ENCODE data around the gene TGM5. TPM values are rescaled to one million over a fixed set of nuclear protein-coding genes. Genes with fewer than 3 reads are reported as not detected.
"Not testable (repeated sequence)": the region's sequence is repeated elsewhere in the genome, so short reads cannot be mapped to it uniquely, and the experiment has no call there.

The TGM5 gene
- total and polyA plus RNA-seq, 2 experiments from 2014 or later: not detected

- no peak for TF ChIP-seq EZH2 (IDR thresholded peaks at IDR 0.05; ENCODE audit: borderline replicate concordance)
- no peak for TF ChIP-seq CTCF (IDR thresholded peaks at IDR 0.05; ENCODE audit: poor library complexity)
- TF ChIP-seq EZH2phosphoT487 (IDR thresholded peaks at IDR 0.05; ENCODE audit: low read depth, severe bottlenecking, unreplicated experiment): no peak
- Histone ChIP-seq H3K9me2 (replicated peaks; ENCODE audit: insufficient read depth) (no peaks in the 10 kb centered on the region), H3K79me2 (no peaks in the 10 kb centered on the region), H3K27me3 (peaks cover 36% of the 10 kb centered on the region), H3K27ac (no peak overlapping the region), H2AFZ (no peak overlapping the region), H3K4me1 (ENCODE audit: insufficient read depth) (no peaks in the 10 kb centered on the region), H4K20me1 (ENCODE audit: insufficient read depth, poor library complexity, severe bottlenecking) (no peaks in the 10 kb centered on the region), H3K36me3 (replicated peaks; ENCODE audit: insufficient read depth, low read depth) (no peaks in the 10 kb centered on the region), H3K4me2 (no peak overlapping the region), H3K9me3 (ENCODE audit: low read depth) (no peaks in the 10 kb centered on the region), H3K4me3 (no peak overlapping the region)
- 9% methylated on average over 16 of the region's 24 CpGs for WGBS (ENCODE audit: low lambda C conversion rate, missing lambda C conversion rate)
- DNase-seq (ENCODE audit: low spot score): peak; percentile 25
Observed at GRCh38 chr15:43293432-43293831, 26.7 kb upstream of the TGM5 start.

- Histone ChIP-seq H2AFZ (no peak overlapping the region), H3K4me1 (ENCODE audit: insufficient read depth) (no peaks in the 10 kb centered on the region), H3K4me3 (no peak overlapping the region), H3K79me2 (no peaks in the 10 kb centered on the region), H3K27ac (no peak overlapping the region), H3K27me3 (peaks cover 42% of the 10 kb centered on the region), H3K9me3 (ENCODE audit: low read depth) (no peaks in the 10 kb centered on the region), H4K20me1 (ENCODE audit: insufficient read depth, poor library complexity, severe bottlenecking) (no peaks in the 10 kb centered on the region), H3K36me3 (replicated peaks; ENCODE audit: insufficient read depth, low read depth) (no peaks in the 10 kb centered on the region), H3K9me2 (replicated peaks; ENCODE audit: insufficient read depth) (no peaks in the 10 kb centered on the region), H3K4me2 (no peak overlapping the region)
- DNase-seq (ENCODE audit: low spot score): no peak
- 67% methylated on average over 12 of the region's 12 CpGs for WGBS (ENCODE audit: low lambda C conversion rate, missing lambda C conversion rate)
- no peak for TF ChIP-seq CTCF (IDR thresholded peaks at IDR 0.05; ENCODE audit: poor library complexity)
- no peak for TF ChIP-seq EZH2 (IDR thresholded peaks at IDR 0.05; ENCODE audit: borderline replicate concordance)
- TF ChIP-seq EZH2phosphoT487 (IDR thresholded peaks at IDR 0.05; ENCODE audit: low read depth, severe bottlenecking, unreplicated experiment): no peak
Observed at GRCh38 chr15:43292375-43293078, 25.8 kb upstream of the TGM5 start.

- H3K9me3 ChIP-seq (ENCODE audit: low read depth); H2AFZ ChIP-seq; H3K36me3 ChIP-seq (replicated peaks; ENCODE audit: insufficient read depth, low read depth); H3K79me2 ChIP-seq; H3K27ac ChIP-seq; H3K4me3 ChIP-seq; H3K4me2 ChIP-seq; H3K9me2 ChIP-seq (replicated peaks; ENCODE audit: insufficient read depth); DNase-seq (ENCODE audit: low spot score); H4K20me1 ChIP-seq (ENCODE audit: insufficient read depth, poor library complexity, severe bottlenecking); H3K4me1 ChIP-seq (ENCODE audit: insufficient read depth): not testable (repeated sequence)
- peaks cover 36% of the 10 kb centered on the region for H3K27me3 ChIP-seq
- WGBS (ENCODE audit: low lambda C conversion rate, missing lambda C conversion rate): 93% methylated on average over 2 of the region's 3 CpGs
Observed at GRCh38 chr15:43289656-43290055, 22.9 kb upstream of the TGM5 start.

- no peak for TF ChIP-seq CTCF (IDR thresholded peaks at IDR 0.05; ENCODE audit: poor library complexity)
- TF ChIP-seq EZH2phosphoT487 (IDR thresholded peaks at IDR 0.05; ENCODE audit: low read depth, severe bottlenecking, unreplicated experiment): no peak
- TF ChIP-seq EZH2 (IDR thresholded peaks at IDR 0.05; ENCODE audit: borderline replicate concordance): no peak
- Histone ChIP-seq H4K20me1 (ENCODE audit: insufficient read depth, poor library complexity, severe bottlenecking) (no peaks in the 10 kb centered on the region), H3K4me2 (no peak overlapping the region), H3K9me2 (replicated peaks; ENCODE audit: insufficient read depth) (no peaks in the 10 kb centered on the region), H3K4me1 (ENCODE audit: insufficient read depth) (no peaks in the 10 kb centered on the region), H3K36me3 (replicated peaks; ENCODE audit: insufficient read depth, low read depth) (no peaks in the 10 kb centered on the region), H3K9me3 (ENCODE audit: low read depth) (no peaks in the 10 kb centered on the region), H3K79me2 (no peaks in the 10 kb centered on the region), H3K27ac (no peak overlapping the region), H3K27me3 (peaks cover 16% of the 10 kb centered on the region), H2AFZ (no peak overlapping the region), H3K4me3 (no peak overlapping the region)
- WGBS (ENCODE audit: low lambda C conversion rate, missing lambda C conversion rate): 87% methylated on average over 15 of the region's 15 CpGs
- DNase-seq (ENCODE audit: low spot score): no peak
Observed at GRCh38 chr15:43287254-43287653, 20.5 kb upstream of the TGM5 start.

Measured in hepatocyte (in vitro differentiated cells).